ENCODE measurements around the gene RMND1.
"Not testable (repeated sequence)": the region's sequence is repeated elsewhere in the genome, so short reads cannot be mapped to it uniquely, and the experiment has no call there.

Gene RMND1

DNA sequence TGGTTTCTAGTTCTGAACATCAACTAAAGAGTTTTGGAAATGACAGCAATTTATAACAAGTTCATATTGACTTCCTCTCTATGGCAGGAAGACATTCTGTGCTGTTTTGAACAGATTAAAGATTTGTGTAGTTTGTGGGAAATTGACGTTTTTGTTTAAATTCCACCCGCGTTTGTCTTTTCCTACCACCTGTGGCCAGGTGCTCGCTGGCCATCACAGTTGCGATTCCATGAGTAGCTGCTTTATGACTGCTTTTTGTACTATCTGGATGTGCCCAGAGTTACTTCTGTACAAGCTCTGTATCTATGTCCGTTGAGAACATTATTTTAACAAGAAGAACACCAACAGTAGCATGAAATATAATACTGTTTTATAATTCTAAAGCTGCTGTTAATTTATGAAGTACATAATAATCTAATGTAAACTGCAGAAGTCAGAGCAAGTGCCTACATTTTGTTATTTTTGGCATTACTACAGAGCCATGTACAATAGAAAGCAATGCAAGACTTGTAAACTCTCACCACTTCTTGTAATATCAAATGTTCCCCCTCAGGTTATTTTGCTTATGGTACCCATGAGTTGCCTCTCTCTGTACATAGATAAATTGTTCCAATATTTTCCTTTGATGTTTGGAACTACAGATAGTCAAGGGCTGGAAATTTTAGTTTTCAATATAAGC, 94.0 kb downstream of the RMND1 start:
- no peak for TF ChIP-seq ZFX (IDR thresholded peaks at IDR 0.05; ENCODE audit: borderline replicate concordance)
- H3K27ac ChIP-seq = no peak overlapping the region

DNA sequence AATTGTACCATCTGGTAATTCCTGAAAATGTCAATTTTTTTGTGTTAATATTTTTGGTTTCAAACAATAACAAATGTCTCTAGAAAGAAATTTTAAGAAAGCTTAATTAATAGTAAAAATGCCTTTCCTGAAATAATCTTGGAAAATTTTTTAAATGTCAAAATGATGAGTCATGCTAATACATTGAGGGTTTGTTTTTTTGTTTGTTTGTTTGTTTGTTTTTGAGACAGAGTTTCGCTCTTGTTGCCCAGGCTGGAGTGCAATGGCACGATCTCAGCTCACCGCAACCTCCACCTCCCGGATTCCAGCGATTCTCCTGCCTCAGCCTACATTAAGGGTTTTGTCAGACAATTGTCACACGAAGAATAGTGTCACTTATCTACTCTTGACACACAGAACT, 94.9 kb downstream of the RMND1 start:
- H3K27ac ChIP-seq = not testable (repeated sequence)
